ENCODE results near the gene RASSF1.

Gene RASSF1

DNA sequence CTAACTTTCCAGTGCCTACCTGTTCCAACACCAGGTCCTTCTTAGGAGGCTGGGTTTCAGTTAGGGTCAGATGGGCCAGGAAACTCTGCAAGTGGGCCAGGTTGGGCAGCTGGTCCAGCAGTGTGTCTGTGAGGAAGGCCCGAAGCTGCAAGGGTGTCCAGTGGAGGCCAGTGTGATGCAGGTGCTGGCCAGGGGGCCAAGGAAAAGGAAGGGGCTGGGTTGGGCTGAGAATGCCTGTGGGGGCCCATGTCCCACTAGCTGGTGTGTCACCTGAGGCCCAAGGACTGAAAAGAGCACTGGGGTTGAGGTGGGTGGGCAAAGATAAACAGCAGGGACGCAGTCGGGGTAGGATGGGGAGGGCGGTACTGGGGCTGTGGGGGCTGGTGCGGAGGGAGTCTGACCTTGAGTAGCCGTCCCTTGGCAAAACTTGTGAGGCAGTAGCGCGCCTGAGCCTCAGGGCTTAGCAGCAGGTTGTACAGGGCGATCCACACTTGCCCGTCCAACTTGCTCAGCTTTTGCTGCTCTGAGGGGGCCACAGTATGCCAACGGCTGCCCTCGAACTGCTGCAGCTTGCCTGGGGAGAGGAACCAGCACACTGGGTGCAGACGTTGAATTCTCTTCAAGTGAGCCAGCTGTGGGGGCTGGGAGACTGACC, 1.5 kb upstream of the RASSF1 start:
- DNase-seq = no peak

DNA sequence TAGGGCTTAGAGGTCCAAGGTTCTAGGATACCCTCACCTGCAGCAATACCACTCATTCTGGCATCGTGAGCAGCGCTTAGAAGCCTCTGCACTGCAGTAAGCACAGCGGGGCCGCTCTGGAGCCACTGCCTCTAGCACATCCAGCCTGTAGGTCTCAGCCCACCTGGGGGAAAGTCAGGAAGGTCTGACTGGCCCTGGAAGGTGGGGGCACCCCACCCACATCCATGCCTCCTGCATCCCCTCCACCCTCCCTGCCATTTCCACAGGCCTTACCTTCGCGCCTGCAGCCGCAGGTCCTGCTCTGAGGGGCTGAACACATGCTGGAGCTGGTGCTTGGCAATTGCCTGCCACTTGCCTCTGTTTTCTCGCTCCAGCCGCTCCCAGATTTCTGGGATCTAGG, 901 bp upstream of the RASSF1 start:
- DNase-seq = no peak

DNA sequence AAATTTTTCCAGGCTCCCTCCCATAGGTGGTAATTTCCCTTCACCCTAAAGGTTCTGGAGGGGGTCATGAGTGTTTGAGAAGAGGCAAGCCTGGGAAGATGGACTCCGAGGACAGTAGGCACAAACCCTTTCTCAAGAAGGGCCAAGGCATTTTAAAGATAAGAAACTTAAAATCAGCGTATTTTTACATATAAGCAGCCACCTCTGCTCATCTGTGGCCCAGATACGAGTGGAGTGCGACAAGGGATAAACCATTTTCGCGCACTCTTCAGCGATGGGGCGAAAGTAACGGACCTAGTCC, 539 bp downstream of the RASSF1 start:
- no peak for DNase-seq

DNA sequence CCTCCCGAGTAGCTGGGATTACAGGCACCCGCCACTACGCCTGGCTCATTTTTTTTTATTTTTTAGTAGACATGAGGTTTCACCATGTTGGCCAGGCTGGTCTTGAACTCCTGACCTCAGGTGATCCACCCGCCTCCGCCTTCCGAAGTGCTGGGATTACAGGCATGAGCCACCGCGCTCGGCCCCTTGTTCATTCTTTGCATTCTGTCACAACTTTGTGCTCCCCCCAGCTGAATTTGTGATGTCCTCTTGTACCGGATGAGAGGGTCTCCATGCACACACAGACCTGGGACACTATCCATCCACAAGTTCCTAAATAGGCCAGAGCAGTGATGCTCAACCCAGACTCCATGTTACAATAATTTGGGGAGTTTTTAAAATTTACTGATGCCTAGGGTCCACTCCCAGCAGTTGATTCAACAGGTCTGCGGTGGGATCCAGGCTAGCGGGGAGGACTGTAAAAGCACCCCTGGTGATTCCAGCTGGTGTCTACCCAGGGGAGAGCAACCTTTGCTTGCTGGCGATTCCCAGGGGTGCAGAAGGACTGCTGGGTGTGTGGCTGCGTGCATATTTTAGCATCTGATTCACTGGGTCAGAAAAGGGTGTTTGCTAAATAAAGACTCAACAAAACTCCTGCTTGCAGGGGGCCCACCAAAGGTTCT, 1.0 kb downstream of the RASSF1 start:
- DNase-seq = no peak

DNA sequence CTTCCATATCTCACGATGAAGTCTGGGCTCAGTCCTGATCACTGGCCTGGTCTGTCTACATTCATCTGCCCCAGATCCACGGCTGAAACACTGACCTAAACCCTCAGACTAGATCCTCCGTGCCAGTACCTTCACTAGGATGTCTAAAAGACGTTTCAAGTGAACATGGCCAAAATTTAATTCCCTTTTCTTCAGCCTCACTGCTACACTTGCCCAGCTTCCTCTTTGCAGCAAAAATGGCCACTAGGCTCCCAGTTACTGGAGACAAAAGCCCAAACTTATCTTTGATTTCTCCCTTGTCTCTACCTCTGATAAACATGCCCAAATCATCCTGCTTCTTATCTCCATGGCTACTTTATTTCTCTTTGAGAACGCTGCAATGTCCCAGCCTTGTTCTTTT, 1.7 kb downstream of the RASSF1 start:
- DNase-seq = no peak

DNA sequence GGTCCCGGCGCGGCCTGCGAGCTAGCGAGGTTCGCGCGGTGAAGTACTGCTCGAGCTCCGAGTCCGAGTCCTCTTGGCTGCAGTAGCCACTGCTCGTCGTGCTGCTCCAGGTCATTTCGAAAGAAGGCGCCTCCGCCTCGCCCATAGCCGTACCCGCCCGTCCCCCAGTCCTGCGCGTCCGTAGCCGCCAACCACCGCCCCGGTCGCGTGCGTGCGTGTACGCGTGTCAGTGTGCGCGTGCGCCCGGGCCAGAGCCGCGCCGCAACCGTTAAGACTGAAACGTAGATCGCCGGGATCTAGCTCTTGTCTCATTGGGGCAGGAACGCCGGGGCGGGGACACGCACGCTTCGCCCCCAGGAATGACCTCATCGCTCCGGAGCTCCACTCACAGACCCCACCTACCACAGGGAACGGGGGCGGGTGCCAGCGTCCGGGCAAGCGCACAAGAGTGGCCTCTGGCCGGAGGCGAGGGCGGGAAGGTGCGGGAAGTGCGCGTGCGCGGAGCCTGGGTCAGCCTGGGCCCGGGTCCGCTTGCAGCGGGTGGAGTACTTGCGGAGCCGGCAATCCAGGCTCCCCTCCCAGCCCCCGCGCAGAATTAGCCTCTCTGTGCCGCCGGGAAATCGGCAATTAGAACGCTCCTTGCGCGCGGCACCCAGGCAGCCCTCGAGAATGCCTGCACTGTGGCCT, 3.3 kb downstream of the RASSF1 start:
- DNase-seq = peak; percentile 79

DNA sequence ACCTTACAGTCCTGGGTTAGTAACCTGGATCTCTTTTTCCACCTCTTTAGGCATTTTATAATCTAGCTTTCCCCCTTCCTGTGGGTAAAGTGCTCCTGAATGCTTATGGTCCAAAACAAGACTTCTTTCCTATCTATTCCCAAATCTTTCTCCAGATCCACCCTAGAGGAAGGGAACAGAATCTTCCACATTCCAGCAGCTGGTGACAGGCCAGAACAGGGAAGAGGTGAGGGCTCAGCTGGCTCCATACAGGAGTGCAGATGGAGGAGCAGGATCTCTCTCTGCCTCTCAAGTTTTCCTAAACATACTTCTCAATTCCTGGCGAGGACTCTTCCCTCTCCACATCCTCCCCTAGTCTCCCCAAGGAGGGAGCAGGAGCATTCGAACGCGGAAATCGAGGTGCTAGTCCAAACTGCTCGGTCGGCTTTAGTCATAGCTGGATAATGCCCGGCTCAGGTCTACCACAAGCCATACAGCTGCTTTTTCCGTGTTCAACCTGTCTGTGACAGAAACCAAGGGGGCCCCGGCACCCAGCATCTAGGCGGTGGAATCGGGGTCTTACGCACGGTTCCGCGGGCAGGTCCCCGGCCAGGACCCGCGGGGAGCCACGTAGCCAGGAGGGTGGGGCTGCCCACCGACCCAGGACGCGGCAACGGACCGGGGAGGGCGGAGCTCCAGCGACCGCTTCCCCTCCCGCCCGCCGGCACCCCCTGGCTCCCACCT, 4.0 kb downstream of the RASSF1 start:
- no peak for DNase-seq

DNA sequence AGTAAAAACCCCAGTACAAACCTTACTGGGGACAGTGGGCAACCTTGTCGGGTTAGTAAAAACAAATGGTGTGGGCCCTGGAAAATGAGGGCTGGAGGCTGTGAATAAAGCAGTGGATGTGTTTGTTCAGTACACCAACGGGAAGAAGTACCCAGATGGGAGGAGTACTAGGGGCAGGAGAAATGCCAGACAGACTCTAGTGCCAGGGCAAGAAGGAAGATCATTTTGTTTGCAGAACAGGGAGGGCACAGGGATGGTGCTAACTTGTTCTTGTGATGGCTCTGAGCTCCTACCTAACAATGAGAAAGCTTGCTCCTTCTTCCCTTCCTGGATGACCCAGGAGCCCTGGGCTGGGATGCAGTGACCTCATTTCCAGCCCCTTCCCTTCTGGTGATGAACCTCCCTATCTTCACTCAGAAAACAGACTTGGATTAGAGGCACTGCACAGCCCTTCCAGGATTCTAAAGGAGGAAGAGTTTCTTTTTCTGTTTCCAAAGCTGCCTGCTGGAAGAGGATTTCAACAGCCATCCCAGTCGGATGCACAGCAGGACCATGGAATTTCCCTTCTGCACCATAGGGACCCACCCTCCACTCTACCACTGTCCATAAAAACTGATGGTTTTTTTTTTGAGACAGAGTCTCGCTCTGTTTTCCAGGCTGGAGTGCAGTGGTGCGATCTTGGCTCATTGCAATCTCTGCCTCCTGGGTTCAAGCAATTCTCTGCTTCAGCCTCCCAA, 6.1 kb downstream of the RASSF1 start:
- DNase-seq = no peak

DNA sequence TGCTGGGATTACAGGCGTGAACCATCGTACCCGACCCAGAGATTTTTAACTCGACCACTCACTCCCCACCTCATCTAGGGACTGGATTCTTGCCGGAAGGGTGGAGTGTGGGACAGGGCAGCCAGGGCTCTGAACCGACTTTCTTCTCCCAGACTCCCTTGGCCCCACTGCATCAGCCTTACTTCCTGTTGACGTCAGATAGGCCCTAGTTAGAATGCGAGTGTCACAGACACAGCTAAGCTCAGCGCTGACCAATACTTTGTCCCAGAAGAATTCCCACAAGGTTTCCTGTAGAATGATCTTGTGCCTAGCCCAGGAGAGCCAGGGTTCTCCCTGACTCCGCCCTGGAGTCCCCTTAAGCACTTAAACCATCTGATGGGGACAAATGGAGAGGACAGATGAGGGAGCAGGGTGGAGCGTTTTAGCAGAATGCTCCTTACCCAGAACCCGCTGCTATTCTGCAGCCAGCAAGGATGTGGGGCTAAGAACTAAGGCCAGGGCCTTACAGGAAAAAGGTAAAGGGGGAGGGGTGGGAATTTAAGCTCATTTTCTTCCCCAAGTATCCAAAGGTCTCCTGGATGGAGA, 6.8 kb downstream of the RASSF1 start:
- no peak for DNase-seq

DNA sequence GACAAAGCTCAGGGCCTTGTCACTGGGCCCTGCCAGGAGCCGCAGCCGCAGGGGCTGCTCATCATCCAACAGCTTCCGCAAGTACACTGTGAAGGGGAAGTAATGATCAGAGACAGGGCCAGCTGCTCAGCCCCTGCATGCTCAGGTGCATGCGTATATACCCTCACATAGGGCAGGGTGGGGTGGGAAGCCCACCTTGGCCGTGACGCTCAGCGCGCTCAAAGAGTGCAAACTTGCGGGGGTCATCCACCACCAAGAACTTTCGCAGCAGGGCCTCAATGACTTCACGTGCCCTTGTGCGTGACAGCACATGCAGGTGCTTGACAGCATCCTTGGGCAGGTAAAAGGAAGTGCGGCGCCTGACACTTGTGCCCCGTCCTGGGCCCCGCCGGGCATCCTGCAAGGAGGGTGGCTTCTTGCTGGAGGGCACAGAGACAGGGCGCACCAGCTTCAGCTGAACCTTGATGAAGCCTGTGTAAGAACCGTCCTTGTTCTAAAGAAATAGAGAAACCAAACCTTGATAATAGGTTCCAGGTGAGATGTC, 9.2 kb downstream of the RASSF1 start:
- no peak for DNase-seq

DNA sequence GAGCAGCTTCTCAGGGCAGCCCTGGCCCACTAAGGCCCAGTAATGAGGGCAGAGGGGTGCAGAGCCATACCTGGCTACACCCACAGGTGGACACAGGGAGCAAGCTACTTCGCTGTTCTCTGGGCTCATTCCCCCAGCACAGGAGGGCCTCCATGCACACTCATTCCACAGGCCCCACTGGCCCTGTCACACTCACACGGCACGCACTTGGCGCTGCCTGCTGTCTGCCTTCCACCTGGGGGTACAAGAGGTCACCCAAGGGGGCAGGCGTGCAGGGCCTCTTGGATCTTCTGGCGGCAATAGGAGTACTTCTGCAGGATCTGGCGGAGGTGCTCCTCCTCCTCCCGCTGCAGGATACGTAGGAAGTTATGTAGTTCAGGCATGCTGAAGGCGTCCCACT, 10.3 kb downstream of the RASSF1 start:
- DNase-seq = no peak

DNA sequence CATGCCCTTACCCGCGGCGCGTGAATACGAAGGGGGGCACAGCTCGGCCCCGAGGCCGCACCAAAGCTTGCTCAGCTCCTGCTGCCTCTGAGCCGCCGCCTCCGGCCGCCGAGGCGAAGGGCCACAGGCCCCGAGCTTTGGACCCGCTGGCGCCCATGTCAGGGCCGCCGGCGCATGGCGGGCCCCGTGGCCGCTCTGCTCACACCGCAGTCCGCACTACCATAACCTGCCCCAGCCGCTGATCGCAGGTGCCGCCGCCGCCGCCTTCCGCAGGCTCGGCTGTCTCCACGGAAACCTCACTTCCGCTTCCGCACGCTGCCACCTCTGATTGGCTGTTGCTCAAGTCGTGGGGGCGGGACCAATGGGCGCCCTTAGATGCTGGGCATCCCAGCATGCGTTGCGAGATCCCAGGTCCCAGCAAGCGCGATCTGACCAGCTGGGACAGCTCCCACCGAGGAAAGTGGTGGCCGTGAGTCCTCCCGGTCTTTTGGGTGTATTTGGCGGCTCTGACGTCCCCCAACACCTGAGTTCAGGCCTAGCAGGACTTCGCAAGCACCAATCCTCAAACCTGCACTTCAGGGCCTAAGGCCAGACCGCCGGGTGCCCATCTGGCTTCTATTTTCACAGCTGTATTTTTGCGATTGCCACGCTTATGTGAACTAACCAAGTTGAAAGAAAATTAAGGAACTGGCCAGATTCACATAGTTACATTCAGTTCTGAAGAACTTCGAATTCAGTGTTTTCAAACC, 12.5 kb downstream of the RASSF1 start, which contains the start of gene TUSC2:
Gene TUSC2, minus strand, starts transcription at position 281 of the 749 bp plus-strand sequence. Its CDS starts 124 bp downstream, at position 157.
- DNase-seq = no peak

DNA sequence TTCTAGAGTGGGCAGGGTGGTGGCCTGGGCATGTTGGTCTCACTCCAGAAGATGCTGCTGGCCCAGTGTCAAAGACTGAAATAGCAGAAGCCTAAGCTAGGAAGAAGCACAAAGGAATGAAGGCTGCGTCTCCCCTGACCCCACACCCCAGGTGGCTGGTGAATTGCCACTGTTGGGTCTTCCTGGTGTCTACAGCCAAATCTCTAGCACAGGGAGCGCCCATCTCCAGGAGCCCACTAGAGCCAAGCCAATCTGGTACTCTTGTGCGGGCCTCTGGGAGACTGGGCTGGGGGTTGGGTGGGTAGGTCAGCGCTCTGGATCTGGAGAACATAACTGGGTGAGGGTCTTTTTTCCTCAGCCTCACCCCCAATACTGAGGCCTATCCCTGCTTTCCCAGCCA, 13.5 kb downstream of the RASSF1 start:
- no peak for DNase-seq

DNA sequence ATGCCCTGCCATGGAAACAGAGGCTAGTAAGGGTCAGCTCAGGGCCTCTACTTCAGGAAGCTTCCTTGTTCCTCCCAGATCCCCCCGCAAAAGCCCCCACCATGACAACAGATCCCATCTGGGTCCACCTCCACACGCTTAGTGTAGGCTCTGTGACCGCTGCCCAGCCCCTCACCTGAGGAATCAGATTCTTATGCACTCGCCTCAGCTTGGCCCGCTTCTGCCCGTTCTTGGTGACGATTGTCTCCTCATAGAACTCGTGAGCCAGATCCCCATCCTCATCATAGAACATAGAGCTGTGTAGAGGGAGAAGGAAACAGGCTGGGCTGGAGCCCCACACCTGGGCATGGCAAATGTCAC, 14.5 kb downstream of the RASSF1 start:
- DNase-seq = no peak

DNA sequence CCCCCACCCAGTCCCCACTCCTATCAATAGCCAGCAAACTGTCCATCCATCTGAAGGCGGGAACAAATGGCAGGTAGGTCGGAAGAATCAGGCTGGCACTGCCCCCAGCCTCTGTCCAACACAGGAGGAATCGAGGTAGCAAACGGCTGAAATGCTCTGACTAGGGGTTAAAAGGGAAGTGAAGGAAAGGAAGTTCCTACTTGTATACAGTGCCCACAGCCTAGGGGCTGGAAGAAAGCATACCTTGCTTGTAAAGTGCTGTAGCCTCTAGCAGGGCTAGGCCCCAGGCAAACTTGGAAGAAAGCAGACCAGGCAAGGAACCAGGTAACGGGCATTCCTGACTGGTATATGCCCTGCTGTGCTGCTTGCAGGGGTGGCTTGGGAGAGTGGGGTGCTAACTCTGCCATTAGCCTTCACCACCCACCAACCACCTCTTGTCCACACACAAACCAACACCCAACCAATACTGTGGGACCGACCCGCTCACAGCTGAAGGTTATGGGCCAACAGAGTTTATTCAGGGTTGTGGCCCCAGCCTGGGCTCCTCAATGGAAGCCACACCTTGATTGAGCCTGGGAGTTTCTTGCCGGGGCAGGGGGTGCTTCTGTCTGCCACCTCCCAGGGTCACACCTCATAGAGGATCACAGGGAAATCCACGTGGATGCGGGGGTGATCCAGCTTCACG, 15.0 kb downstream of the RASSF1 start:
- DNase-seq = no peak

DNA sequence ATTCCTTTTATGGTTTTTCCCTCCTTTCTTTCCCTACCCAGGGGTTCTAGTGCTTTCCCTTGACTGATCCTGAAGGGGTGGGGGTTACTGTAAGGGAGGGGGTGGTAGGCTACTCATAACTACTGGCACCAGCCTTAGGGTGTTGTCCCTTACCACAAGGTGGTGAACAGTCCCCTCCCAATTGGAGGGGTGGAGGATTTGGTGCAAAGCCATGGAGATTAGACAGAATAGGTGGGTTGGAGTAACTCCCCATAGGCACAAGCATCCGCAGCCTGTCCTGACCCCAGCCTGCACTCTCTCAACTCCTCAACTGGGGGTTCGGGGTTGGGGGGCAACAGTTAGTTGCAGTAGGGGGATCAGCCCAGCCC, 15.5 kb downstream of the RASSF1 start:
- no peak for DNase-seq

DNA sequence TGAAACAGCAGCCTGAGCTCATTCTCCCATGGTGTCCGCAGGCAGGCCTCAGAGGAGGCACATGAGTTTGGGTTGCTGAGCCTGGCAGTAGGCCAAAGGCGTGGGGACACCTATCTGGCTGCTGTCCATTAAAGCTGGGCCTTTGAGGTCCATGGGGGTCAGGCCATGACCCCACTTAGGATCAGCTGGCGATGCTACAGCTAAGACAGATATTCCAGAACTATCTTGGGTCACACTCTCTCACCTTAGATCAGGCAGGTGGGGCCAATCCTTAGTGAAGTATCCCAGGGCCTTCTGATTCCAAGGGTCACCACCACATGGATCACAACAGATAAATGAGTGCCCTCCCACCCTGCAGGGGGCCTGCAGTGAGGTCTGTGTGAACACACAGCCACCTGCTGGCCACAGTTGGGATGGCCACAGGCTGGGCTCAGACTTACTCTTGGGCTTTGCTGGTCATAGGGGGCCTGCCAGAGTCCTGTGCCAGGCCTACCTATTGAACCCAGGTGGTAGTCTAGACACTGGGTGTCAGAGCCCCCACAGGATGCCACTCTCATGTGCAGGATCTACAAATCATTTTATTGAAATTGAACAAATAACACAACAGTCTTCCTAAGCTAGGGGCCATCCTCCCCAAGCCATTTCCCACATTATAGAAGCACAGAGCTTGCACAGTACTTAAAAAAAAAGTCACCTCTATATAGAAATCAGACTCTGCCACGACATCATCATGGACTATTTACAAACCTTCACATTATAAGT, 16.1 kb downstream of the RASSF1 start:
- no peak for DNase-seq

DNA sequence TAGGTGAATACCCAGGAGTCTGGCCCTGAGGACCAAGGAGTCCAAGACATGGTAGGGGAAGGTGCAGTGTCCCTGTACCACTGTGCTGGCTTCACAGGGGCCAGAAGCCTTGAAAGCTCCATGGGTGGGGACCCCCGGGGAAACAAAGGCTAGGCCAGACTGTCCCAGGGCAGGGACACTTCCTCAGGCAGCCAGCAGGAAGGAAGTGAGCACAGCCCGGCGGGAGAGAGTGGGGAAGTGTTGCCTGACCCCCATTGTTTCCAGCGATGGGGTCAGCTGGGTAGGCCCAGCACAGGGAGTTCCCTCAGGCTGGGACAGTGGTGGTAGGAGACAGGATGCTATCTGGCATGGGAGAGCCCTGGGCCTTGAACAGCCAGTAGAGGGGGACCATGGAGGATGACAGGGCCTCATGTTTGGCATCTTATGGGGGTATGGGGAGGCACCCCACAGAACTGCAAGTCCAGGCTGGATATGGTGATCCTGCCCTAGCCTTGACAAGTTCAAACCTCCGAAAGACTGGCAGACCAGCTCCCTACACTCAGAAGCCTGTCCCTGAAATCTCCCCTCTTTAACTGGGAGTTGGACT, 16.9 kb downstream of the RASSF1 start:
- no peak for DNase-seq

DNA sequence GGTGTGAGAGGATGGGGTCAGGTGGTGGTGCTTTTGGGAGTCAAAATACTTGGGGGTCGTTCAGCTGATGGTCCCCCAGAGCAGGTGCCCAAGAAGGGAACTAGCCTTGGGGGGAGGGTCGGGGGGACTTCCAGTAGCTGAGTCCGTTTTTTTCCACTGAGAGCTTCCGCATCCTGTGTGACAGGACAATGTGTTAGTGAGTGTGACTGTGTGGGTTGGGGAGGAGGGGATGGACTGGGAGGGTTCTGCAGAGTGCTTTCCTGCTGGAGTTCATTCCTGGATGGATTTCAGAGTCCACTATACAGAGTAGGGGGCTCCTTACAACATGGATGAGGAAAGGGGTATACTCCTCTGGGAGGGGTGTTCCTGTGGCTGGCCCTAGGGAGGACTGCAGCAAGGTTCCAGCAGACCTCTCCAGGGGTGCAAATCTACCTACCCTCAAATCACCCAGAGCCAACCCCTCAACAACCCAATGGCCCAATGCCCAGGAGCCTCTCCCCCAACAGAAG, 17.5 kb downstream of the RASSF1 start:
- DNase-seq = no peak

All from NCI-H1436 treated with DMSO at 0.1 percent for 48 hours (cell line).